B cell (primary cell): ENCODE data around the gene SLC6A4. TPM values are rescaled to one million over a fixed set of nuclear protein-coding genes. Genes with fewer than 3 reads are reported as not detected.

Experiments used
- ATAC-seq: fragments of 200-7000 bp; cut with Tn5 transposase; one replicate; pipeline ENCODE4 v1.10.0; 2021; ENCODE audit warnings: low read depth, mild to moderate bottlenecking, moderate number of reproducible peaks, moderate library complexity
- CTCF ChIA-PET: fragments of 350-600 bp; sonication (Branson Sonifier 250); formaldehyde crosslinking; loops from one replicate; lab custom pipeline; 2021; ENCODE audit warnings: antibody characterized with exemption, inconsistent platforms; lab: Charles Lee
- POLR2A ChIA-PET: fragments of 350-600 bp; sonication (Branson Sonifier 250); formaldehyde crosslinking; loops from one replicate; lab custom pipeline; 2021; ENCODE audit warnings: antibody characterized with exemption; lab: Charles Lee
- DNase-seq: peaks from one replicate; pipeline ENCODE4 v3.0.0; 2013
- H2AFZ ChIP-seq: 2 replicates; pipeline ENCODE4 v1.6.1; 2012; ENCODE audit warnings: mild to moderate bottlenecking, low read depth, low read length; ENCODE audit not compliant: insufficient read depth, poor library complexity, severe bottlenecking
- H3K27ac ChIP-seq, 2 donors: 1 replicate in 1 of 2; 2 replicates in 1 of 2; pipeline ENCODE4 v1.5.1; 2012 to 2013; ENCODE audit warnings: low read length in 2 of 2, mild to moderate bottlenecking in 2 of 2, moderate library complexity in 1 of 2
- H3K27me3 ChIP-seq, 4 experiments: fragments of 200-600 bp in 1 of 4; sonication (generic) in 1 of 4; replicated peaks in 1 of 4; 1 replicate in 2 of 4; 2 replicates in 2 of 4; pipeline versions ENCODE4 v1.6.1 to v1.7.0; 2013 to 2016; ENCODE audit warnings: low read length in 3 of 4, mild to moderate bottlenecking in 2 of 4, mixed read lengths in 1 of 4, moderate library complexity in 1 of 4; ENCODE audit not compliant: insufficient read depth in 4 of 4, control insufficient read depth in 3 of 4; ENCODE audit errors: control extremely low read depth in 1 of 4
- H3K36me3 ChIP-seq, 2 experiments: replicated peaks in 1 of 2; 1 replicate in 1 of 2; 2 replicates in 1 of 2; pipeline versions ENCODE4 v1.6.1 to v1.7.1; 2013; ENCODE audit warnings: low read length in 1 of 2; ENCODE audit not compliant: insufficient read depth in 2 of 2, control insufficient read depth in 1 of 2; ENCODE audit errors: control extremely low read depth in 1 of 2, extremely low read depth in 1 of 2
- H3K4me1 ChIP-seq, 2 donors: fragments of 200-600 bp in 1 of 2; sonication (generic) in 1 of 2; 1 replicate in 1 of 2; 2 replicates in 1 of 2; pipeline versions ENCODE4 v1.5.1 to v1.6.1; 2013 to 2017; ENCODE audit warnings: low read length in 2 of 2; ENCODE audit not compliant: control insufficient read depth in 2 of 2, insufficient read depth in 2 of 2
- H3K4me2 ChIP-seq: replicated peaks from 2 replicates; pipeline ENCODE3; 2012; ENCODE audit warnings: mild to moderate bottlenecking, low read depth, low read length; ENCODE audit not compliant: poor library complexity, severe bottlenecking
- H3K4me3 ChIP-seq, 5 experiments: fragments of 200-600 bp in 1 of 5; sonication (generic) in 1 of 5; 1 replicate in 3 of 5; 2 replicates in 2 of 5; pipeline versions ENCODE4 v1.5.1 to v1.7.0; 2011 to 2016; ENCODE audit warnings: low read length in 4 of 5, mild to moderate bottlenecking in 4 of 5, low read depth in 2 of 5, control low read depth in 1 of 5, moderate library complexity in 1 of 5; ENCODE audit not compliant: insufficient read depth in 1 of 5; ENCODE audit errors: control extremely low read depth in 1 of 5, extremely low read depth in 1 of 5
- H3K79me2 ChIP-seq: fragments of 200-600 bp; sonication (generic); one replicate; pipeline ENCODE4 v1.6.0; 2016; ENCODE audit warnings: low read length; ENCODE audit not compliant: control insufficient read depth, insufficient read depth
- H3K9ac ChIP-seq: fragments of 200-600 bp; sonication (generic); 2 replicates; pipeline ENCODE4 v1.6.1; 2017; ENCODE audit warnings: mild to moderate bottlenecking, low read length, moderate library complexity
- H3K9me3 ChIP-seq, 3 donors: one replicate each; pipeline versions ENCODE4 v1.6.1 to v1.7.1; 2013; ENCODE audit warnings: low read length in 2 of 3; ENCODE audit not compliant: control insufficient read depth in 2 of 3, insufficient read depth in 1 of 3; ENCODE audit errors: control extremely low read depth in 1 of 3
- H4K20me1 ChIP-seq: 2 replicates; pipeline ENCODE4 v1.6.0; 2012; ENCODE audit warnings: mild to moderate bottlenecking, low read length; ENCODE audit not compliant: insufficient read depth, control insufficient read depth, poor library complexity, severe bottlenecking
- H3K27ac Mint-ChIP-seq: one replicate; pipeline ENCODE4 v1.8.0; 2021; ENCODE audit warnings: mixed read lengths
- H3K27me3 Mint-ChIP-seq: one replicate; pipeline ENCODE4 v1.8.0; 2021; ENCODE audit warnings: mixed read lengths
- H3K4me1 Mint-ChIP-seq: one replicate; pipeline ENCODE4 v1.8.0; 2021; ENCODE audit warnings: mixed read lengths
- H3K4me3 Mint-ChIP-seq: one replicate; pipeline ENCODE4 v1.8.0; 2021; ENCODE audit warnings: mixed read lengths
- H3K9me3 Mint-ChIP-seq: one replicate; pipeline ENCODE4 v1.8.0; 2022; ENCODE audit warnings: mixed read lengths; ENCODE audit not compliant: insufficient read depth
- CTCF ChIP-seq: fragments of 200-600 bp; IDR thresholded peaks from one replicate; pipeline ENCODE4 v1.8.0; 2022; ENCODE audit warnings: antibody characterized with exemption, mild to moderate bottlenecking
- EZH2 ChIP-seq: IDR thresholded peaks from 2 replicates; pipeline ENCODE4 v1.6.1; 2012; ENCODE audit warnings: borderline replicate concordance, low read depth, mild to moderate bottlenecking, moderate library complexity, low read length; ENCODE audit not compliant: insufficient read depth, poor library complexity, severe bottlenecking
- WGBS: methylation state at CpG from one replicate; pipeline ENCODE4 v1.1.5; 2013; ENCODE audit warnings: missing lambda C conversion rate; ENCODE audit not compliant: insufficient coverage; 5-methylcytosine and 5-hydroxymethylcytosine counted together
- intact Hi-C: fragments of 100-400 bp; cut with micrococcal nuclease; formaldehyde crosslinking; loops from one replicate; pipeline ENCODE4 v1.10.0; 2022
- polyA plus RNA-seq: library from polyadenylated mRNA; depleted of rRNA; stranded (reverse); fragments of >200 nt; gene quantifications from 2 replicates; pipeline ENCODE4 v1.2.3, GENCODE V29; 2012
- total RNA-seq, 2 donors: library from RNA; stranded (reverse); fragments of 120-200 nt in 1 of 2; gene quantifications; 1 replicate in 1 of 2; 2 replicates in 1 of 2; pipeline versions ENCODE4 v1.2.3 to v1.2.4, GENCODE V29; 2013 to 2022

Gene SLC6A4
- total and polyA plus RNA-seq, 2 donors (not counting 1 experiment from before 2014, with no cell fraction given): not detected

GRCh38 chr17:30241051-30241450 lies 5.6 kb upstream of the SLC6A4 start:
- H3K4me3 Mint-ChIP-seq: no peak overlapping the region
- POLR2A ChIA-PET: no interaction called here
- no peak for DNase-seq

GRCh38 chr17:30240177-30240576 lies 4.7 kb upstream of the SLC6A4 start:
- WGBS: 93% methylated on average over 4 of the region's 8 CpGs
- ATAC-seq (no peak), DNase-seq (no peak)
- Mint-ChIP-seq H3K27ac (no peak overlapping the region), H3K4me3 (no peak overlapping the region), H3K9me3 (no peaks in the 10 kb centered on the region), H3K4me1 (peaks cover 18% of the 10 kb centered on the region), H3K27me3 (peaks cover 39% of the 10 kb centered on the region)
- ChIA-PET POLR2A (no interaction called here), CTCF (interaction anchor here (1.1 kb wide), 1 partner anchor 135 kb away, joined by 3 read pairs; no protein-coding TSS in a partner anchor)
- Histone ChIP-seq H3K4me2 (no peak overlapping the region), H2AFZ (no peak overlapping the region), H3K9ac (no peak overlapping the region), H3K27me3 (peaks cover 0 to 42% (median 15%) of the 10 kb centered on the region in 4 experiments), H3K4me1 (peaks cover 24 to 30% of the 10 kb centered on the region in 2 donors), H3K9me3 (peaks cover 0 to 4% (median 0%) of the 10 kb centered on the region in 3 donors), H4K20me1 (no peaks in the 10 kb centered on the region), H3K36me3 (no peaks in the 10 kb centered on the region), H3K79me2 (no peaks in the 10 kb centered on the region), H3K27ac (no peak overlapping the region), H3K4me3 (no peak overlapping the region)
- no peak for TF ChIP-seq EZH2
- TF ChIP-seq CTCF: no peak
- intact Hi-C loops: no loop called here

More at GRCh38 chr17:30241051-30241450, 5.6 kb upstream of the SLC6A4 start:
- Mint-ChIP-seq H3K4me1 (peaks cover 14% of the 10 kb centered on the region), H3K27ac (no peak overlapping the region), H3K9me3 (no peaks in the 10 kb centered on the region), H3K27me3 (peaks cover 37% of the 10 kb centered on the region)
- Histone ChIP-seq H3K27me3 (peaks cover 0 to 35% (median 12%) of the 10 kb centered on the region in 4 experiments), H2AFZ (no peak overlapping the region), H3K4me1 (peaks cover 16 to 21% of the 10 kb centered on the region in 2 donors), H3K4me3 (no peak overlapping the region), H3K4me2 (no peak overlapping the region), H3K79me2 (no peaks in the 10 kb centered on the region), H3K9ac (no peak overlapping the region), H3K9me3 (peaks cover 0 to 4% (median 0%) of the 10 kb centered on the region in 3 donors), H4K20me1 (no peaks in the 10 kb centered on the region), H3K36me3 (no peaks in the 10 kb centered on the region), H3K27ac (no peak overlapping the region)
- 87% methylated on average over 5 of the region's 6 CpGs for WGBS
- intact Hi-C loops: no loop called here
- TF ChIP-seq CTCF (no peak), EZH2 (no peak)
- ATAC-seq: no peak
- CTCF ChIA-PET: interaction anchor here (1.1 kb wide), 1 partner anchor 136 kb away, joined by 3 read pairs; no protein-coding TSS in a partner anchor
